ENCODE measurements around the gene KSR1.
"Not testable (repeated sequence)": the region's sequence is repeated elsewhere in the genome, so short reads cannot be mapped to it uniquely, and the experiment has no call there.

KSR1 gene

GRCh38 chr17:27463235-27463677 lies 7.0 kb downstream of the KSR1 start:
- no peak for TF ChIP-seq CTCF (IDR thresholded peaks at IDR 0.05; ENCODE audit: low read depth, low read length)
- H3K4me3 ChIP-seq (ENCODE audit: low read depth, low read length): no peak overlapping the region

GRCh38 chr17:27464019-27464418 lies 7.8 kb downstream of the KSR1 start:
- not testable (repeated sequence) for H3K4me3 ChIP-seq (ENCODE audit: low read depth, low read length)

GRCh38 chr17:27464431-27464830 lies 8.2 kb downstream of the KSR1 start:
- no peak overlapping the region for H3K4me3 ChIP-seq (ENCODE audit: low read depth, low read length)
- no peak for TF ChIP-seq CTCF (IDR thresholded peaks at IDR 0.05; ENCODE audit: low read depth, low read length)

GRCh38 chr17:27465875-27466274 lies 9.6 kb downstream of the KSR1 start:
- H3K4me3 ChIP-seq (ENCODE audit: low read depth, low read length): not testable (repeated sequence)

- TF ChIP-seq CTCF (IDR thresholded peaks at IDR 0.05; ENCODE audit: low read depth, low read length): no peak
Observed at GRCh38 chr17:27466376-27466742, 10.1 kb downstream of the KSR1 start.

GRCh38 chr17:27466743-27467375 lies 10.6 kb downstream of the KSR1 start:
- no peak overlapping the region for H3K4me3 ChIP-seq (ENCODE audit: low read depth, low read length)
- TF ChIP-seq CTCF (IDR thresholded peaks at IDR 0.05; ENCODE audit: low read depth, low read length): no peak

More at GRCh38 chr17:27466376-27466742, 10.1 kb downstream of the KSR1 start:
- H3K4me3 ChIP-seq (ENCODE audit: low read depth, low read length): no peak overlapping the region

GRCh38 chr17:27469256-27469655 lies 13.0 kb downstream of the KSR1 start:
- TF ChIP-seq CTCF (IDR thresholded peaks at IDR 0.05; ENCODE audit: low read depth, low read length): no peak
- H3K4me3 ChIP-seq (ENCODE audit: low read depth, low read length): no peak overlapping the region

- TF ChIP-seq CTCF (IDR thresholded peaks at IDR 0.05; ENCODE audit: low read depth, low read length): no peak
- H3K4me3 ChIP-seq (ENCODE audit: low read depth, low read length): no peak overlapping the region
Observed at GRCh38 chr17:27471321-27472269, 15.3 kb downstream of the KSR1 start.
